HEK293 (cell line): Measurements from ENCODE around the gene TIGD4.

Experiments used
- ATF2 ChIP-seq: fragments of 450-650 bp; formaldehyde crosslinking; IDR thresholded peaks from 2 replicates; pipeline ENCODE4 v1.5.1; 2016; ENCODE audit warnings: missing biosample characterization, missing genetic modification characterization, low read depth
- CTCF ChIP-seq: fragments of 450-650 bp; formaldehyde crosslinking; IDR thresholded peaks from 2 replicates; pipeline ENCODE4 v1.5.1; 2016; ENCODE audit warnings: missing biosample characterization, missing genetic modification characterization
- ZNF169 ChIP-seq: fragments of 450-650 bp; formaldehyde crosslinking; IDR thresholded peaks from 2 replicates; pipeline ENCODE4 v1.5.1; 2016; ENCODE audit warnings: missing biosample characterization, missing genetic modification characterization
- ZNF596 ChIP-seq: fragments of 450-650 bp; IDR thresholded peaks from 2 replicates; pipeline ENCODE4 v1.5.0; 2018; ENCODE audit warnings: missing biosample characterization, mild to moderate bottlenecking, missing genetic modification characterization, moderate library complexity
- ZNF830 ChIP-seq: fragments of 450-650 bp; IDR thresholded peaks from 2 replicates; pipeline ENCODE4 v1.5.0; 2018; ENCODE audit warnings: missing biosample characterization, missing genetic modification characterization, low read depth, mild to moderate bottlenecking, moderate library complexity
- TF ChIP-seq, protein P1 (sequence below): fragments of 450-650 bp; formaldehyde crosslinking; IDR thresholded peaks from 2 replicates; pipeline ENCODE4 v1.5.1; 2016; ENCODE audit warnings: missing biosample characterization, missing genetic modification characterization

DNA sequence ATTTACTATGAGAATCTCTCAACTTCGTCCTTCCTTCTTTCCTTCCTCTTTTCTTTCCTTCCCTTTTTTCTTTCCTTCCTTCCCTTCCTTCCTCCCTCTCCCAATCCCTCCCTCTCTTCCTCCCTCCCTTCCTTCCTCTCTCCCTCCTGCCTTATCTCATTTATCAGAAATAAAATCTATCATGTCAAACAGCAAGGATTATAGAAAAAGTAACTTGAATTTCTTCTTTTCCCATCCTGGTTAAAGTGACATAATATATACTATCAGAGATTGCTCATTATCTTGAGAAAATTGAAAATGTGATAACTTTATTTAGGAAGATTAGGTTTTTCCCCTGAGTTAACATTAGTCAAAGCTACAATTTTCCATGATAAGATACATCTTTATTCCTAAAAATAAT is 5.6 kb downstream of the TIGD4 start:
- TF ChIP-seq ZNF596 (tag by site-specific recombination) (no peak), ATF2 (tag by site-specific recombination) (no peak), CTCF (tag by site-specific recombination) (no peak), ZNF169 (no peak), ZNF830 (tag by site-specific recombination) (no peak)
- TF ChIP-seq, protein P1, sequence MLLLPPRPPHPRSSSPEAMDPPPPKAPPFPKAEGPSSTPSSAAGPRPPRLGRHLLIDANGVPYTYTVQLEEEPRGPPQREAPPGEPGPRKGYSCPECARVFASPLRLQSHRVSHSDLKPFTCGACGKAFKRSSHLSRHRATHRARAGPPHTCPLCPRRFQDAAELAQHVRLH (tag by site-specific recombination) = no peak
